ENCODE measurements around the gene NUDCD3. TPM values are rescaled to one million over a fixed set of nuclear protein-coding genes. Genes with fewer than 3 reads are reported as not detected.

Gene NUDCD3
- total and polyA plus RNA-seq, 2 of the 8 experiments (the other 6 are each of a cell fraction or from before 2014, with no cell fraction given) = 35.2 to 93.7 TPM

- no peak for TF ChIP-seq CTCF (IDR thresholded peaks at IDR 0.05; ENCODE audit: control extremely low read depth in 1 of 3, insufficient read depth in 1 of 3, low read depth in 1 of 3, low read length in 3 of 3)
These were observed 151.9 kb downstream of the NUDCD3 start (continued) for GRCh38 chr7:44338600-44338999.

All from H1 (cell line).